Muscle of back (tissue), 11 donors: ENCODE measurements around the gene KIF16B. TPM values are rescaled to one million over a fixed set of nuclear protein-coding genes. Genes with fewer than 3 reads are reported as not detected.
A peak's percentile ranks its signal among the peaks of the same experiment; 100 is the strongest.

ENCODE experiments used
- DNase-seq, 3 donors: peaks; one replicate each; pipeline versions ENCODE4 v3.0.0 to v3.0.0-alpha.2; 2013
- polyA plus RNA-seq, 10 donors: library from polyadenylated mRNA; unstranded; fragments of 120-200 nt; gene quantifications; one replicate each; pipeline ENCODE4 v1.2.1, GENCODE V29; 2013; ENCODE audit not compliant: insufficient read length in 10 of 10

The KIF16B gene
- polyA plus RNA-seq, 10 donors: 13.1 to 35.8 (median 18.4) TPM

DNA sequence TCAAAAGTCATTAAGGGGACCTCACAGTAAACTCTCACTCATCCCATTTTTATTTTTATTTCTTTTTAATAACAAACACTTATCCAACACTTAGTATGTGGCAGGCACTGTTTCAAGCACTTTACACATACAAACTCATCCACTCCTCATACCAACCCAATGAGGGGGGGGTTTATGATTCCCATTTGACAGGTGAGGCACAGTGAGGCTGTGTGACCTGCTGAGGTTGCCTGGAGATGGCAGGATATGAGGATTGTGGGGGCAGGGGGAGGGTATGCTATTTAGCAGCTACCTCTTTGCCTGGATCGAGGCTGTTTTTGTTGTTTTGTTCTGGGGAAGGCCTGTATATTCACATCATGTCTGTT, 219.8 kb downstream of the KIF16B start:
- no peak for DNase-seq

DNA sequence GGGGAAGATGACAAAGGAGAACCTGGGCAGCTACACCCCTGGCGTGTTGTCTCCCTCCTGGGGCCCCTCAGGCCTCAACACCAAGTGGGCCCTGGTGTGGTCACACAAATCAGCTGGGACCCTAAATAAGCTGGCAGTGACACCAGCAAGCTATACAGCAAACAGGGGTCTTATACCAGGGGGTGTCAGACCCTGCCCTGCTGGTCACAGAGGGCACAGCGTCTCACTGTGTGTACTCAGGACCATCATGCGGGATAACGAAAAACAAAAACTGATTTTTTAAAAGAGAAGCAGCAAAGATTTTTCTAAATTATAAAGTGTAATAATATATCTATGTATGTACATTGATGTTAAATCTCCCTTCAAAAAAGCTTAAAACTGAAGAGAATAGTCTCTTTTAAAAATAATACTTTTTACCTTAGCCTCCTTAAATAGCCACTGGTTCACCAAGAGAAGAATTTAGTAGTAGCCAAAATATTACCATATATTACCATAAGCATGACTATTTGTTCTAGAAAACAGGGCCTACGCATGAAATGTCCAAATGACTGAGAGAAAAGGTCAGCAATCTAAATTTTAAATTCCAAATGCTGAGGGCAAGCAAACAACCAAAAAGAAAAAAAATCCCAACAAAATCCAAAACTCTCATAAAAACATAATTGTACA, 220.4 kb downstream of the KIF16B start:
- DNase-seq: no peak

DNA sequence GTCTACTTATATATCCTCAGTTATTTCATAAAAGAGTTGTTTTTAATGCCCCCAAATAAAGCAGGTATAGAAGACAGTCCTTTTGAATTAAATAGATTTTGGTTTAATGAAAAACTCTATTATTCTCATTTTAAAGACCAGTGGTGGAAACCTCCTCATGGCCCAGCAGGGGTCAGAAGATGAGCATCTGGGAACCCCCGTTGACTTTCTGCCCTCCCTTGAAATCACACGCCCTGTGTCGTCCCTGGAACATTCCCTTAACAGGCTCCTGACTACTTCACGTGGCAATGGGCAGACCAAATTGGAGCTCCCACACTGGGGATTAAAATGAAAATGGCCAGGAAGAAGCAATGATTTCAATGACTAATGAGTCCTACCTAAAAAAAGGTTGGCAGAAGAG, 220.9 kb downstream of the KIF16B start:
- no peak for DNase-seq

DNA sequence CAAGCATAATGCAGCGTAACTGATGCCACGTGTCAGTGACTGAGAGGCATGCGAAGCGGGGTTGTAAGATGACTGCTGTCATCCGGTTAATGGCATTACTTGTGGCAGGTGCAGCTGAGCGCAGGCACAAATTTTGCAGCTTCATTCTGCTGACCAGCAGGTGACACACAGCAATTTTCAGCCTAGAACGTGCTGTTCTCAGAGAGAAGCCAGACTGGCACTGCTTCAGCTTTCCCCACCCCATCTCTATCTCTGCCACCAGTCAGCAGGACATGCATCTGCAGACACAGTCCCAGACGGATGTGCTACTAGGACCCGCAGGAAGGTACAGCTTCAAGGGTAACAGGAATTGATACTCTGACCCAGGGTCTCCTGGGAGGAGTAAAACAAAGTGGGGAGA, 221.8 kb downstream of the KIF16B start:
- DNase-seq: peak; percentile 22 to 46 (median 22)

DNA sequence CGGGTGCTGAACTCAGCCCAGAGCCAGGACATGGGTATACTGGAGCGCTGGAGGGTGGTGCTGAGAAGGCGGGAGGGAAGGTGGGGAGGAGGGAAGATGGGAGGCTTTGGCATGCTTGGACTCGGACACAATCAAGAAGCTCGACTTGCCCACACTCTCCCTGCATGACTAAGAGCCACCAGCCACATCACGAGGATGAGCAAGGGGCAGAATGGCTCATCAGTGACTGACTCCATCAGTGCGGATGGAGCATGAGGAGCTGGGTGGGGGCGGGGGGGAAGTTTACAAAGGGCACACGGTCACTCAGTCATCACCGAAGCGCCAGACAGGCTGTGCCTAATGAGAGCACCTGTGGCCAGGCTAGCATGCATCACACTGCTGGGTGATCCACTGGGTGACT, 222.8 kb downstream of the KIF16B start:
- no peak for DNase-seq

DNA sequence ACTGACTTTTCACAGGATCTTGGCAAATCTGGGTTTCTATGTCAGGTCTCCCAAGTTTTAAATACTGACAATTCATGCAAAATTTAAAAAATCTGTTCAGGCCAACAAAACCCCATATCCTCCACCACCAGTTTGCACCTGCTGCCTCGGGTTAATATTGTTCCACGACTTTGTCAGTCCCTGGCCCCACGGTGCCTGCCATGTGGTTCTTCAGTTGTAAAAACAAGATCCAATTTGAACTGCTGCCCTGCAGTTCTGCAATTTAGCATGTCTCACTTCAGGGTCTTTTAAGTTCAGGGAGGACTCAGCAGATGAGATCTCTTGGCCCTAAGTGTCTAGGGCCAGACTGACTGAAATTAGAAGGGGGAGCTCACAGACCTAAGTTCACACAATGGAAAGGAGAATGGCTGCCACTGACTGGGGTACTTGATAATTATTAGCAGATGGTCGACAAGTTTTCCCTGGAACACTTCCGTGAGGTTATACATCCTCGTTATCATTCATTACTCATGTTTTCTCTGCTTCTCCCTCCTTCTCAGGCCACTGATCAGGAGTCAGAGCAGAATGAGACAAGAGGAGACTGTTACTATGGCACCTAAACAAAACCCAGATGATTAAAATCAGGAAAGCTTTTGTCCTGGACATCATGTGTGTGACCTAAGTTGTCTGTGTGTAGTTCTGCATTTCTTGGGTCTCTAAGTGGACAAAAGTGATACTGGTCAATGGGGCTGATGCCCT, 223.6 kb downstream of the KIF16B start:
- DNase-seq: peak; percentile 34 to 47 (median 40)

DNA sequence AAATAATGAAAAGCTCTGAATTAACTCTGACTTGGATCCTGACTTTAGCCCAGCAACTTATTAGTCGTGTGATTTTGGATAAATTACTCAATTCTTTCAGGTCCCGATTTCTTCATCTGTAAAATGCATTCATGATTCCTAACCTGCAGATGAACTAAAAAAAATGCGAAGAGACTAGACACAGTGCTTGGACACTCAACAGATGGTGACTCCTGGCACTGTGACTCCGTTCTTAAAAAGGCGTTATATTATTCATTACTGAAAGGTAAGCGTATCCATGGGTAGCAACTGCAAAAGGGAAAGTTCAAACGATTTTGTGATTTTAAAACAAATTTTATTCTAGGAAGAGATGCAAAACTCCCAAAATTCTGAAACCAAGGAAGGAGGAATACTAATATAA, 226.3 kb downstream of the KIF16B start:
- DNase-seq: no peak

DNA sequence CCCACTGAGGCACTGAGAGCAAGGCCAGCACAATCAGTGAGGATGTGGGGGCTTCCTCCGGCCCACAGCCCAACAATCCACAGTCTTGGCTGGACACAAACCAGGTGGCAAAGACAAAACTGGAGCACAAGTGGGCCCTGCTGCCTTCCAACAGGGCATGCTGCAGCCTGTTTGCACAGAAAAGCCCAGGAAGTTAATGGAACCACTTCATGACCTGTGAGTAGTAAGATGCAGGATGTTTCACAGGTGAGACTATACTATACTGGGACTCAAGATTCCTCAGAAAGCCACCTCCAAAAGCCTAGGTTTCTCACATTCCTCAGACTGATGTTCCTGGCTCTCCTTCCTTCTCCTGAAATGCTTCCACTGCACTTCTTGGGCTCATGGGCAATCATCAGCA, 235.5 kb downstream of the KIF16B start:
- no peak for DNase-seq

DNA sequence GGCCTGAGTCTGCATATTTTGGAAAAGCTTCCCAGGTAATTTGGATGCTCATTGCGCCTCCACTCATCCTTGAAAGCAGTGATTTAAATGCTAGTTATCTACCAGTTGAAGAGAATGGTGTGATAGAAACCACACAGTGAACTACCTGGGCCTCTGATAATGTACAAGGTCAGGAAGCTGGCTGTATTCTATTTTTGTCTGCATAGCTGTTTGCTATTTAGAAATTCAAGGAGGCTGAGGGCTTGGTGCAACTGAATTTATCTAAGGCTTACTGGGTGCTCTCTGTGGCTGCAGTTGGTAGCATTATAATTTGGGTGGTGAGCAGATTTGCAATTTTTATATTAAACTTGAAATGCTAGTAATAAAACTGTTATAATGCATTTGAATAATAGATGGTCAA, 245.6 kb downstream of the KIF16B start:
- DNase-seq: no peak

DNA sequence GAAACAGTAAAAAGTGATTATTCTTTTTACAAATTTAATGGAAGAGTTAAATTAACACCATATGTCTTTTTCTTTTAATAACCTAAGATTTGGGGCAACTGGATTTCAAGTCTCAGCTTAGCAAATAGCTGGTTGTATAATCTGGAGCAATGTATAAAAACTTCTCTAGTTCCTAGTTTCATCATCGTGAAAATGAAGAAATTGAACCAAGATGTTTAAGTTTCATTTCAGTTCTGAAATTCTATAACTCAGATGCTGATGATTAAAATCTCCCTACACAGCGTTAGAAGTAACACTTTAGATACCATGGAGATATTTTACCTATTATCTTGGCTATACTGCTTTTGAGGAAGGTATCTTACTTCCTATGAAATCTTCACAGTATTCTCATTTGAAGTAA, 252.0 kb downstream of the KIF16B start:
- DNase-seq: no peak

DNA sequence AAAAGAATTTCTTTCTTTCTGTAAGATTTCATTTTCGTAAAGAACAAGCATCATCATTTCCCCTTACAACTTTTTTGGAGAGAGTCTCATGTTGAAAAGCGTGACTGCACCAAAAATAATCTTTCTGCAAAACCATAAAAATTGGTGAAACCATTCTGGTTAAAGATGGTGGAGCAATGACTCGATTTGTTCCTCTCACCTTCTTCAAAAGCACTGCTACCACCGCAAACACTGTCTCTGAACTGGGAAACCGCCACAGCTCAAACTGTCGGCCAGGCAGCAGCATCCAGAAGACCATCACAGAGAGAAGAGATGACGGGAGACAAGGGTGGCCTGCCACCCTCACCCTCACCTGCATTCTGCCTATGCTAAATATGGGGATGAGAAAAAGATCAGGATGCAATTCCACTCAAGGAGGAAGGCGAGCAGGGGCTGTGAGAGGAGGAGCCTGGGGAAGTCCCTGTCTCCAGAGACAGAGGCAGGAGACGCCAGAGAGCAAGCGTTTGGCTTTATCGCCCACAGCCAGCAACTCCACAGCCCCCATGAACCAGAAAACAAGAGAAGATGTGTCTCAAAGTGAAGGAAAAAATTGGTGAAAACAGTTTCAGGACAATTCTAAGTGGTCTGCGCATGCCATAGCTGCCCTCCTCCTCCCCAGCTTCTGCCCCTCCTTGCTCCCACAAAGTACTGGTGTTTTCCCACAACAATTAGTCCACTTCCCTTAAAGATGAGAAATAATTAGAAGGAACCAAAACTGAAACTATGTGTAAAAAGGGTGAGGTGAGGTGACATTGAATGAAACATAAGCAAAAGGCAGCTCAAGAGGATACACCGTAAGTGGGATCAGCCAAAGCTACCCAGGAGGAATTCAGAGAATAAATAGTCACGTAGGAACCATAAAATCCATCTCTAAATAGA, 255.5 kb downstream of the KIF16B start:
- DNase-seq: no peak

DNA sequence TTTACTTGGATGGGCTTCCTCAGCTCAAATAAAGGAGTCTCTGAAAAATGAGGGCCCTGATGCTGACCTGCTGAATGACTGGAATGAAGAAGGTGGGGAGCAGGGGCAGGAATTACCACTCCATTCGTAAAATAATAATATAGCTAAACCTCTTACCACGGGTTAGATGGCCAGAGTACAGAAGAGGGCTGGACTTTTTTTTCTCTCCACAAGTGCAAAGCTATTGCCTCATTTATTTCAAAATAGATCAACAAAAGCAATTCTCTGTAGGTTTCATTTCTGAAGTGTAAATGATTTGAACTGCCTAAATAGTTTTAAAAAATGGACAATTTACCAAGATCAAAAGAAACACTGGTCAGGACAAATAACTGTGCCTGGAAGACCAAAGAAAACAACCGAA, 256.7 kb downstream of the KIF16B start:
- DNase-seq: no peak

DNA sequence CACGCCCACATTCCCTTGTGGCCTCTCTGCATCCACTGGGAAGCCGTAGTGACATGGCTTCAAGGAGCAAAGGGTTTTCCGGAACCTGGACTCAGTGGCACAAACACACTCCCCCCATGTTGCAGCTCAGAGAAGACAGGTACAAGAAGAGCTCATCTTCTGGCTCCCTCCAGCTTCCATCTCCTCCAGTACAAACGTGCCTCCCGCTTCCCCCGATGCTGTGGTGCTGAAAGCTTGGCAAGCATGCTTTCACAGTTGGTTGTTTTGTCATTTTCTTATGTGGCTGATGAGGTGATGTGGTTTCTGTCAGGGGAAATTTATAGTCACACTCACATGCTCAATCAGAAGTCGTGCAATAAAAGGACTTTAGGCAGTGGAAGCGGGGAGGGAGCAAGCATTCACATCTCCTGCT, 258.5 kb downstream of the KIF16B start:
- no peak for DNase-seq

DNA sequence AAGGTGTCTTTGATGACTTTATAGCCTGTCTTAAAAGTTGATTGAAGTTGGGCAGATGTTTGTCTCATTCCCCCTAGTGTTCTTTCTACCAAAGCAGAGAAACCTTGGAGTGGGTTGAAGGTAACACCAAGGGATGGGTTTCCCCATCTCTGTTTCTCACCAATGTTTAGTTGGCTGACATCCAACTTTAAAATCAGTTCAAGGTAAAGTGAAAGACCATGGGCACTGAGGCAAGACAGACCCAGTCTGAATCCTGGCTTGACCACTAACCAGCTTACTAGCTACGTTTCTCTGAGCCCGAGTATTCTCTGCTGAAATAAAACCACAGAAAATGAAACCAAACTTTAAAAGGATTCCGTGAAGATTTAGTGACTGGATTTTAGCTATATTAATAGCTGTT, 258.9 kb downstream of the KIF16B start:
- DNase-seq: no peak

DNA sequence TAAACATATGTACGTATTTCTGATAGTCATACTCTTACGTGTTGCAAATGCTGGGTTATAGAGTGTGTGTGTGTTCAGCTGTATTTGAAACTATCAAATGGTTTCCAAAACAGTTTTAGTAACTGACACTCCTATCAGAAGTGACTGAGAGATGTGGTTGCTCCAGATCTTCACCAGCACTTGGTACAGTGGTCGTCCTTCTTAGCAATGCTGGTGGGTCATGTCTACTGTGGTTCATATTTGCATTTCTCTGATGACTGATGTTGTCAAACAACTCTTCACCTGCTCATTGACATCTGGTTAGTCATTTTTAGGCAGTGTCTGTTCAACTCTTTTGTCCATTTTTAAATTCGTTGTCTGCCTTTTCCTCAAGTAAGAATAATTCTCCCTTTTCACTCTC, 259.3 kb downstream of the KIF16B start:
- DNase-seq: no peak

DNA sequence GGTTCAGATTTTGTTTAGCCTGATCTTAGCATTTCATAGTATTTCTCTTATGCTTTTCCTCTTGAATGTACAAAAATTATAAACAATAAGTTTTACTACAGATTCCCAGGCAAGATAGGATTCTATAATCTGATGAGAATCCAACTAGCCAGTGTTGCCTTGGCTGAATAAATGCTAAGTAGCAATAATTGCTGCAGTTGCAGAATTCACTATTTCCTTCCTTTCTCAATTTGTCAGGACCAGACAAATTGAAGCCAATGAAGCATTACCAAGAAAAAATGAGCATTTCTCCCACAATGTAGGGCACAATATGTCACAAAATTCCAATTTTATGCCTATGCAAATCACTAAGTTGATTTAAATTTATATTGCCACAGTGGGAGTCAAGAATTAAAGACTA, 260.2 kb downstream of the KIF16B start:
- DNase-seq: no peak

DNA sequence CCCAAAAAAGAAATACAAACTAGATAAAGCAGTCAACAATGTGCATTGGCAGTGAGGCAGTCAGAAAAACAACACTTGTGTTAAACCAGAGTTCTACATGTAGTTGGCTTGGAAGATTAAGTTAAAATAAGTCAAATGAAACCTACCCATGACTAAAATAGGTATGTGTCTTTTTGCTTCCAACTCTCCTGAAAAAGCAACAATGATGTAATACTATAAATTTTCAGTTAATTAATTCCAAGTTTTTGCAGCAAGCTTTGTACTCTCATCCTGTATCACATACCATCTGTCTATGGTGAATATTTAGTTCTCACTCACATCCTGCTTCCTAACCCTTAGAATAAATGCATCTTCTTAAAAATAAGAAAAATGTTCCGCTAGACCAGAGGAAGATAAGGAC, 261.5 kb downstream of the KIF16B start:
- DNase-seq: no peak

DNA sequence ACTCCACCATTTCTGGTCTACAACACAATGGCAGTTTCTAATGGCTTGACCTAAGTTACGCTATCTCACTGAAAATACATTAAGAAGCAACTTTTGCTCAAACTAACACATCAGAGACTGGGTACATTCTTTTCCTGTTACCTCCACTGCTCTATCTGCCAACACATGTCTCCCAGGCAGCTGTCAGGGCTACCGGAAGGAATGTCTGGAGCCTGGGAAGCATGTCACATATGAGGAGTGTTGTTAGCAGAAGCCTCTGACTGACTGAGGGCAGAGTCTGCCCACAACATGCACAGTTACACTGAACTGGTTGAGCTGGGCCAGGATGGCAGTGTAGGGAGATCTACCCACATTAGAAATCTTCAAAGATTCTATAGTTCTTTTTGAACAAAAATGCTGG, 264.5 kb downstream of the KIF16B start:
- peak; percentile 23 to 47 (median 40) for DNase-seq

DNA sequence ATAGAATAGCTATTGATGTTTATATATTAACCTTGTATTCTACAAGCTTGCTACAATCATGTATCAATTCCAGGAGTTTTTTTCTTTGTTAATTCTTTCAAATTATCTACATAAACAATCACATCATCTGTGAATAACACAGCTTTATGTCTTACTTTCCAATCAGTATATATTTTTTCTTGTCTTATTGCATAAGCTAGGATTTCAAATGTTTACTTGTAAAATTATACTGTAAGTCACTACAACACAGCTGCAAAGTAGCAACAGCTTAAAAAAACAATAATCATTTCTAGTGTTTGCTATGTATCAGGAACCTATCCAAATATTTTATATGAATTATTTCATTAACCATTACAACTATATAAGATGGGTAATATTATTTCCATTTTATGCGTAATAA, 270.4 kb downstream of the KIF16B start:
- no peak for DNase-seq

DNA sequence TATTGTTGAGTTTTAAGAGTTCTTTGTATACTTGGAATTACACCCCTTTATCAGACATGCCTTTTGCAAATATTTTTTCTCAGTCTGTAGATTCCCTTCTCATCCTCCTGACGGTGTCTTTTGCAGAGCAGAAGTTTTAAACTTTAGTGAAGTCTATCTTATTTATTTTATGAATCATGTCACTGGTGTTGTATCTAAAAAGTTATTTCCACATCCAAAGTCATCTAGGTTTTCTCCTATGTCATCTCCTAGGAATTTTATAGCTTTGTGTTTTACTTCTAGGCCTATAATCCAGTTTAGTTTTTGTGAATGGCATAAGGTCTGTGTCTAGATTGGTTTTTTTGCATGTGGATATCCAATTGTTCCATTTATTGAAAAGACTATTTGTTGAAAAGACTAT, 271.3 kb downstream of the KIF16B start:
- DNase-seq: no peak

DNA sequence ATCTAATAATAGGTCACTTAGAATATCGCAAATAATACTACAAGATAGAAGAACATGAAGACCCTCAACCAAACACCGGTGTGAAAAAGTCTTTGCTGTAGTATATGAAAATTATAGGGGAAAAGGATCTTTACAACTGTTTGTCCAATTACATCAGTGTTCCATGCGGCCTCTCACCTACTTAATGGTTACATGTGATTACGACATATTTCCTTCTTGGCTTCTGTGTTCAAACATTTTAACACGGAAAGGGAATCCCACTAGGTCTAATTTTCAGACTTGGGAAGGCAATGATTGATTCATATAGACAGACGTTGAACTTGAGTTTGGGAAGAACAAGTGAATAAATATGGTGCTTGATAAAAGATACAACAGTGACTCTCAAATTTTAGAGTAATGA, 273.4 kb downstream of the KIF16B start:
- DNase-seq: no peak

DNA sequence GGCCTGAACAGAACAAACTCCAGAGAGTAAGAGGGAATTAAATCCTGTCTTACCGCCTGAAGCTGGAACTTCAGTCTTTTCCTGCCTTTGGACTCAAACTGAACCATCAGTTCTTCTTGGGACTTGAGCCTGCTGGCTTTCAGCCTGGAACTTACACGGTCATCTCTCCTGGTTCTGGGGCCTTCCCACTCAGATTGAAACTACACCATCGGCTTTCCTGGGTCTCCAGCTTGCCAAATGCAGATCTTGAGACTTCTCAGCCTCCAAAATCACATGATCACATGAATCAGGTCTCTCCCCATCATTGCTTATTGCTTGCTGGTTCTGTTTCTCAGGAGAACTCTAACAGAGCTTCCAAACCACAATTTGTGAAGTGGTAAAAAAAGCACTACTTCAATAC, 276.3 kb downstream of the KIF16B start:
- DNase-seq: peak; percentile 38 to 81 (median 67)

DNA sequence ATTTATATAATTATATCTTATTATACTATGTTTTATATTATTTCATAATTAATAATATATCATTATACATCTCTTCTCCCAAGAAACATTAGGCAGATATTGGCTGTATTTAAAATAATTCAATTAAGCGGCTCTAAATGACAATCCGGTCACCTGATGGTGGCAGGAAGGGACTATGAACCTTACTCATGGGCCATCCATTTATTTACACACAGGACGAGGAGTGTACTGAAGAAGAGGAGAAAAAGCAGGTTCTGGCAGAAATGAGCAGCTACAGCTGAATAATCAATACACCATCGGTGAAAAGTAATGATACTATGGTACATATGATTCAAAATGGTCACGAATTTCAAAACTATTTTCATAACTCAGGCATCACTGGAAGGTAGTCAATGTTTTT, 277.7 kb downstream of the KIF16B start:
- no peak for DNase-seq
